Gastroesophageal sphincter (tissue), 3 donors: Measurements from ENCODE around the gene TTC33.

Source experiments
- CTCF ChIP-seq, 4 experiments: fragments of 200-600 bp in 2 of 4; fragments of 450-650 bp in 2 of 4; sonication (generic) in 1 of 4; IDR thresholded peaks; one replicate each; pipeline ENCODE4 v1.5.1; 2017 to 2019; ENCODE audit warnings: antibody characterized with exemption in 4 of 4, mild to moderate bottlenecking in 2 of 4, moderate library complexity in 2 of 4
- EP300 ChIP-seq: sonication (generic); formaldehyde crosslinking; IDR thresholded peaks from one replicate; pipeline ENCODE4 v1.6.1; 2017; ENCODE audit warnings: antibody characterized with exemption, mild to moderate bottlenecking
- POLR2A ChIP-seq, 2 donors: fragments of 450-650 bp; IDR thresholded peaks; one replicate each; pipeline ENCODE4 v1.6.1; 2017; ENCODE audit warnings: antibody characterized with exemption in 2 of 2, mild to moderate bottlenecking in 2 of 2, moderate library complexity in 1 of 2
- POLR2AphosphoS5 ChIP-seq: sonication (generic); formaldehyde crosslinking; IDR thresholded peaks from one replicate; pipeline ENCODE4 v1.6.1; 2017; ENCODE audit warnings: antibody characterized with exemption

- TF ChIP-seq POLR2A (IDR thresholded peaks at IDR 0.05) (no peak), POLR2AphosphoS5 (no peak), CTCF (IDR thresholded peaks at IDR 0.05) (no peak), EP300 (no peak)
These were observed 240.3 kb downstream of the TTC33 start for GRCh38 chr5:40515476-40515875.
